ENCODE measurements around the gene NXPH4.

Gene NXPH4

GRCh38 chr12:57273516-57273915 lies 56.9 kb downstream of the NXPH4 start:
- DNase-seq (ENCODE audit: low read depth in 2 of 2) = no peak
